Endodermal cell (in vitro differentiated cells): ENCODE data around the gene CROCC2. TPM values are rescaled to one million over a fixed set of nuclear protein-coding genes. Genes with fewer than 3 reads are reported as not detected.

Experiments
- DNase-seq: peaks from one replicate; pipeline ENCODE4 v3.0.0-alpha.2; 2017
- H3K27ac ChIP-seq: 2 replicates; pipeline ENCODE4 v1.5.1; 2013; ENCODE audit warnings: mild to moderate bottlenecking, low read depth, low read length, moderate library complexity
- H3K27me3 ChIP-seq: 2 replicates; pipeline ENCODE4 v1.6.1; 2013; ENCODE audit warnings: mild to moderate bottlenecking, low read length, moderate library complexity; ENCODE audit not compliant: insufficient read depth, control insufficient read depth, poor library complexity, severe bottlenecking
- H3K36me3 ChIP-seq: 2 replicates; pipeline ENCODE4 v1.7.0; 2013; ENCODE audit warnings: mild to moderate bottlenecking, low read length, moderate library complexity; ENCODE audit not compliant: control insufficient read depth, insufficient read depth
- H3K4me1 ChIP-seq: one replicate; pipeline ENCODE4 v1.7.0; 2013; ENCODE audit warnings: low read length; ENCODE audit not compliant: control insufficient read depth, insufficient read depth
- H3K4me3 ChIP-seq: 2 replicates; pipeline ENCODE4 v1.5.1; 2013; ENCODE audit warnings: mild to moderate bottlenecking, low read length, moderate library complexity
- H3K9ac ChIP-seq: 2 replicates; pipeline ENCODE4 v1.6.1; 2013; ENCODE audit warnings: mild to moderate bottlenecking, low read length, moderate library complexity; ENCODE audit not compliant: poor library complexity, severe bottlenecking; ENCODE audit errors: extremely low read depth
- H3K9me3 ChIP-seq: 2 replicates; pipeline ENCODE4 v1.6.1; 2013; ENCODE audit warnings: mild to moderate bottlenecking, low read length, moderate library complexity; ENCODE audit not compliant: control insufficient read depth
- H3K27ac Mint-ChIP-seq: 2 replicates; pipeline ENCODE4 v1.8.0; 2020; ENCODE audit warnings: mixed read lengths
- H3K27me3 Mint-ChIP-seq: 2 replicates; pipeline ENCODE4 v1.8.0; 2021; ENCODE audit warnings: mild to moderate bottlenecking, mixed read lengths; ENCODE audit not compliant: insufficient read depth
- H3K36me3 Mint-ChIP-seq: 2 replicates; pipeline ENCODE4 v1.8.0; 2020; ENCODE audit warnings: low read depth, mixed read lengths
- H3K4me1 Mint-ChIP-seq: 2 replicates; pipeline ENCODE4 v1.8.0; 2020; ENCODE audit warnings: mixed read lengths
- H3K4me3 Mint-ChIP-seq: 2 replicates; pipeline ENCODE4 v1.8.0; 2020; ENCODE audit warnings: mild to moderate bottlenecking, moderate library complexity, mixed read lengths
- H3K9me3 Mint-ChIP-seq: 2 replicates; pipeline ENCODE4 v1.8.0; 2020; ENCODE audit warnings: mild to moderate bottlenecking, mixed read lengths
- CTCF ChIP-seq: fragments of 200-600 bp; sonication (generic); conservative IDR thresholded peaks from 2 replicates; pipeline ENCODE4 v1.5.0; 2021; ENCODE audit warnings: antibody characterized with exemption, mild to moderate bottlenecking
- WGBS, 2 experiments: methylation state at CpG; one replicate each; pipeline versions ENCODE4 v1.1.5 to v1.1.7; 2013; ENCODE audit warnings: missing lambda C conversion rate in 2 of 2, mixed read lengths in 1 of 2; ENCODE audit not compliant: insufficient coverage in 1 of 2, insufficient read length in 1 of 2; 5-methylcytosine and 5-hydroxymethylcytosine counted together
- total RNA-seq, 2 donors: library from RNA; stranded (reverse); fragmentation: NEBNext Ultra II Directional in 1 of 2; extraction: Animal tissue kit (Norgen Biotek cat#: 25700) in 1 of 2; gene quantifications; 2 replicates in 1 of 2; 3 replicates in 1 of 2; pipeline ENCODE4 v1.2.1, GENCODE V29; 2021

CROCC2 gene
- total RNA-seq, 2 donors from 2014 or later = not detected

- H3K4me3 Mint-ChIP-seq = no peak overlapping the region
- peaks cover 7% of the 10 kb centered on the region for H3K9me3 Mint-ChIP-seq
- no peaks in the 10 kb centered on the region for H3K27me3 ChIP-seq
- H3K4me3 ChIP-seq = no peak overlapping the region
- no peak overlapping the region for H3K9ac ChIP-seq
- peaks cover 2% of the 10 kb centered on the region for H3K4me1 Mint-ChIP-seq
- H3K36me3 Mint-ChIP-seq = no peaks in the 10 kb centered on the region
- no peak for DNase-seq
- no peak for TF ChIP-seq CTCF
- peaks cover 10% of the 10 kb centered on the region for H3K9me3 ChIP-seq
- no peak overlapping the region for H3K27ac Mint-ChIP-seq
- 86% methylated on average over 7 of the region's 7 CpGs; no CpG with 5 or more reads in 1 of the 2 experiments for WGBS, 2 experiments
- H3K27ac ChIP-seq = no peak overlapping the region
- H3K36me3 ChIP-seq = no peaks in the 10 kb centered on the region
- H3K27me3 Mint-ChIP-seq = peaks cover 7% of the 10 kb centered on the region
- no peaks in the 10 kb centered on the region for H3K4me1 ChIP-seq
Observed at GRCh38 chr2:240896394-240896793, 9.7 kb upstream of the CROCC2 start.

GRCh38 chr2:240896871-240897692, 9.1 kb upstream of the CROCC2 start:
- no peak for TF ChIP-seq CTCF
- H3K4me1 ChIP-seq = no peaks in the 10 kb centered on the region
- H3K9ac ChIP-seq = no peak overlapping the region
- 77 to 87% methylated on average over 10 to 23 of the region's 23 CpGs for WGBS, 2 experiments
- H3K27ac Mint-ChIP-seq = no peak overlapping the region
- H3K9me3 ChIP-seq = peaks cover 15% of the 10 kb centered on the region
- H3K27ac ChIP-seq = no peak overlapping the region
- no peak overlapping the region for H3K4me3 Mint-ChIP-seq
- DNase-seq = no peak
- H3K4me1 Mint-ChIP-seq = peaks cover 3% of the 10 kb centered on the region
- H3K4me3 ChIP-seq = no peak overlapping the region
- peaks cover 3% of the 10 kb centered on the region for H3K36me3 Mint-ChIP-seq
- H3K27me3 Mint-ChIP-seq = peaks cover 7% of the 10 kb centered on the region
- H3K9me3 Mint-ChIP-seq = peaks cover 11% of the 10 kb centered on the region
- H3K36me3 ChIP-seq = no peaks in the 10 kb centered on the region
- no peaks in the 10 kb centered on the region for H3K27me3 ChIP-seq

GRCh38 chr2:240898108-240898730, 7.9 kb upstream of the CROCC2 start:
- Mint-ChIP-seq H3K4me3 (no peak overlapping the region), H3K9me3 (peaks cover 17% of the 10 kb centered on the region), H3K27me3 (peaks cover 7% of the 10 kb centered on the region), H3K27ac (no peak overlapping the region), H3K4me1 (peaks cover 11% of the 10 kb centered on the region), H3K36me3 (peaks cover 3% of the 10 kb centered on the region)
- Histone ChIP-seq H3K4me1 (no peaks in the 10 kb centered on the region), H3K4me3 (no peak overlapping the region), H3K27me3 (no peaks in the 10 kb centered on the region), H3K9me3 (peaks cover 15% of the 10 kb centered on the region), H3K27ac (no peak overlapping the region), H3K36me3 (no peaks in the 10 kb centered on the region), H3K9ac (no peak overlapping the region)
- no peak for DNase-seq
- WGBS, 2 experiments = 91 to 92% methylated on average over 14 to 17 of the region's 17 CpGs
- TF ChIP-seq CTCF = no peak
